Hepatocyte (in vitro differentiated cells): Measurements from ENCODE around the gene ABLIM2.

ENCODE experiments used
- EZH2 ChIP-seq: fragments of 200-600 bp; sonication (generic); IDR thresholded peaks from 2 replicates; pipeline ENCODE4 v1.6.1; 2016; ENCODE audit warnings: antibody characterized with exemption, mild to moderate bottlenecking, borderline replicate concordance
- EZH2phosphoT487 ChIP-seq: fragments of 200-600 bp; sonication (generic); IDR thresholded peaks from one replicate; pipeline ENCODE4 v1.6.1; 2018; ENCODE audit warnings: antibody characterized with exemption, mild to moderate bottlenecking, low read depth, moderate library complexity; ENCODE audit not compliant: unreplicated experiment, severe bottlenecking
- TF ChIP-seq, protein P1 (sequence below): fragments of 200-600 bp; sonication (generic); IDR thresholded peaks from 2 replicates; pipeline ENCODE4 v1.5.1; 2016; ENCODE audit warnings: antibody characterized with exemption, mild to moderate bottlenecking; ENCODE audit not compliant: poor library complexity

DNA sequence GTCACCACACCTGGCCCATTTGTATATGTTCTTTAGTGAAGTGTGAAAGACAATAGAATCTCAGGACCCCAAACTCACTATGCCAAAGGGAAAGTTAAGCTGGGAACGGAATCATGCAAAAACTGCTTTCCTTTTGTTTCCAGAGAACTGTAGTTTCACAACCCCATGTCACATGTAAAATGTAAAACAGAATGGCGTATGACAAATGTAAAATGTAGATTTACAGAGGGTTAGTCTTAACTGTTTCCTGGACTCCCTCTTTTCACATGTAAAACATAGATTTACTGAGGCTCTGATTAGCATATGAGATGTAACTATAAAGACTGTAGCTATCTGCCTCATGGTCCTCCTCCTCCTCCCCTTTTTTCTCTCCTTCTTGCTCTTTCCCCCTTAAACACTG, 66.3 kb downstream of the ABLIM2 start:
- TF ChIP-seq EZH2phosphoT487 (no peak), EZH2 (no peak)
- TF ChIP-seq, protein P1, sequence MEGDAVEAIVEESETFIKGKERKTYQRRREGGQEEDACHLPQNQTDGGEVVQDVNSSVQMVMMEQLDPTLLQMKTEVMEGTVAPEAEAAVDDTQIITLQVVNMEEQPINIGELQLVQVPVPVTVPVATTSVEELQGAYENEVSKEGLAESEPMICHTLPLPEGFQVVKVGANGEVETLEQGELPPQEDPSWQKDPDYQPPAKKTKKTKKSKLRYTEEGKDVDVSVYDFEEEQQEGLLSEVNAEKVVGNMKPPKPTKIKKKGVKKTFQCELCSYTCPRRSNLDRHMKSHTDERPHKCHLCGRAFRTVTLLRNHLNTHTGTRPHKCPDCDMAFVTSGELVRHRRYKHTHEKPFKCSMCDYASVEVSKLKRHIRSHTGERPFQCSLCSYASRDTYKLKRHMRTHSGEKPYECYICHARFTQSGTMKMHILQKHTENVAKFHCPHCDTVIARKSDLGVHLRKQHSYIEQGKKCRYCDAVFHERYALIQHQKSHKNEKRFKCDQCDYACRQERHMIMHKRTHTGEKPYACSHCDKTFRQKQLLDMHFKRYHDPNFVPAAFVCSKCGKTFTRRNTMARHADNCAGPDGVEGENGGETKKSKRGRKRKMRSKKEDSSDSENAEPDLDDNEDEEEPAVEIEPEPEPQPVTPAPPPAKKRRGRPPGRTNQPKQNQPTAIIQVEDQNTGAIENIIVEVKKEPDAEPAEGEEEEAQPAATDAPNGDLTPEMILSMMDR, result no peak
